H1 (cell line): Measurements from ENCODE around the gene SBF1. TPM values are rescaled to one million over a fixed set of nuclear protein-coding genes. Genes with fewer than 3 reads are reported as not detected.

ENCODE experiments used
- EGR1 ChIP-seq: IDR thresholded peaks from 2 replicates; pipeline ENCODE4 v1.6.1; 2011; ENCODE audit warnings: low read depth, low read length, borderline replicate concordance
- EZH2 ChIP-seq: fragments of 200-600 bp; sonication (generic); IDR thresholded peaks from 2 replicates; pipeline ENCODE4 v1.7.1; 2012; ENCODE audit warnings: low read depth, mild to moderate bottlenecking, moderate library complexity, low read length, inconsistent platforms; ENCODE audit not compliant: severe bottlenecking
- polyA plus RNA-seq, 7 experiments: library from polyadenylated mRNA; depleted of rRNA in 3 of 7; stranded (reverse) in 5 of 7; unstranded in 2 of 7; fragments of >200 nt in 5 of 7; fragments of 200-250 nt in 2 of 7; gene quantifications; 1 replicate in 5 of 7; 2 replicates in 1 of 7; 4 replicates in 1 of 7; pipeline versions ENCODE4 v1.2.1 to v1.2.3, GENCODE V29; 2011 to 2013; ENCODE audit warnings: missing spikeins in 2 of 7, mixed read lengths in 2 of 7
- total RNA-seq: library from RNA; stranded (reverse); fragmentation: NEBNext Ultra II Directional; extraction: Animal tissue kit (Norgen Biotek cat#: 25700); gene quantifications from 2 replicates; pipeline ENCODE4 v1.2.1, GENCODE V29; 2021

SBF1 gene
- total and polyA plus RNA-seq, 2 of the 8 experiments (the other 6 are each of a cell fraction or from before 2014, with no cell fraction given) = 29.1 to 71.5 TPM

DNA sequence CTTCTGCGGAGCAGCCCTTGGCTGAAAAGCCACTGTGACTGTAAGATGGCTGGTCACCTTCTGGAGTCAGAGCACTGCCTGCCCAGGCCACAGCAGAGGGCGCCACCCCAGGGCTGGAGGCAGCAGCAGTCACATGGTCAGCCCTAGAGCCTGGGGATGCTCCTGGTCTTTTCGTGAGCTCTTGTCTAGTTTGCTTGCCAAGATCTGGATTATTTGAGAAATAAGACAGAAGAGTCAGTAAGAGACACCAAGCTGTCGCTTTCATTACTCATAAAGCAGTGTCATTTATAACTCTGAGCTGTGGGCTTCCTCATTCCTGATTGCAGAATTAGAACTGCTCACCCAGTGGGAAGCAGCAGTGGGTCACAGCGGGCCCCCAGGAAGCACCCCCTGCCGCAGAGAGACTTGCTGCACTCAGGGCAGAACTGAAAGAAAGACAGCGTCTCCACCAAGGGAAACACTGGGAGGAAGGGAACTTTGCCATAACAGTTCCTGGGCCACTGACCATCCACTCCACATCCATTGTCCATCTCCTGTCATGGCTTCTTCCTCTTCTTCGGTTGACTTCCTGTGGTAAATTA is 75.0 kb downstream of the SBF1 start (continued):
- TF ChIP-seq EGR1 = no peak
- TF ChIP-seq EZH2 = no peak
